ENCODE measurements around the gene PIP5K1C. TPM values are rescaled to one million over a fixed set of nuclear protein-coding genes. Genes with fewer than 3 reads are reported as not detected.

PIP5K1C gene
- total RNA-seq, 1 experiment from 2014 or later: 4.9 TPM

GRCh38 chr19:3684817-3685410 is 15.4 kb downstream of the PIP5K1C start:
- in situ Hi-C loops (cut with HindIII; ENCODE audit: low pct_unique_long_range_greater_than_20kb, low sequenced_read_pairs): no loop called here
- no peak for DNase-seq (ENCODE audit: low read depth, low spot score)

GRCh38 chr19:3684054-3684816 is 16.0 kb downstream of the PIP5K1C start:
- DNase-seq (ENCODE audit: low read depth, low spot score): no peak

GRCh38 chr19:3683405-3684053 is 16.7 kb downstream of the PIP5K1C start:
- in situ Hi-C loops (cut with HindIII; ENCODE audit: low pct_unique_long_range_greater_than_20kb, low sequenced_read_pairs): no loop called here
- DNase-seq (ENCODE audit: low read depth, low spot score): no peak

More at GRCh38 chr19:3684054-3684816, 16.0 kb downstream of the PIP5K1C start:
- in situ Hi-C loops (cut with HindIII; ENCODE audit: low pct_unique_long_range_greater_than_20kb, low sequenced_read_pairs): no loop called here

GRCh38 chr19:3682741-3683404 is 17.4 kb downstream of the PIP5K1C start:
- in situ Hi-C loops (cut with HindIII; ENCODE audit: low pct_unique_long_range_greater_than_20kb, low sequenced_read_pairs): no loop called here
- no peak for DNase-seq (ENCODE audit: low read depth, low spot score)

GRCh38 chr19:3682286-3682685 is 18.0 kb downstream of the PIP5K1C start:
- DNase-seq (ENCODE audit: low read depth, low spot score): no peak
- in situ Hi-C loops (cut with HindIII; ENCODE audit: low pct_unique_long_range_greater_than_20kb, low sequenced_read_pairs): no loop called here

- in situ Hi-C loops (cut with HindIII; ENCODE audit: low pct_unique_long_range_greater_than_20kb, low sequenced_read_pairs): no loop called here
- no peak for DNase-seq (ENCODE audit: low read depth, low spot score)
These were observed 19.3 kb downstream of the PIP5K1C start for GRCh38 chr19:3680939-3681338.

- in situ Hi-C loops (cut with HindIII; ENCODE audit: low pct_unique_long_range_greater_than_20kb, low sequenced_read_pairs): no loop called here
These were observed 20.7 kb downstream of the PIP5K1C start for GRCh38 chr19:3679581-3679980.

GRCh38 chr19:3679138-3679537 is 21.1 kb downstream of the PIP5K1C start:
- in situ Hi-C loops (cut with HindIII; ENCODE audit: low pct_unique_long_range_greater_than_20kb, low sequenced_read_pairs): no loop called here
- DNase-seq (ENCODE audit: low read depth, low spot score): no peak

More at GRCh38 chr19:3679581-3679980, 20.7 kb downstream of the PIP5K1C start:
- no peak for DNase-seq (ENCODE audit: low read depth, low spot score)

- in situ Hi-C loops (cut with HindIII; ENCODE audit: low pct_unique_long_range_greater_than_20kb, low sequenced_read_pairs): no loop called here
- DNase-seq (ENCODE audit: low read depth, low spot score): no peak
These were observed 22.1 kb downstream of the PIP5K1C start for GRCh38 chr19:3678188-3678587.

- in situ Hi-C loops (cut with HindIII; ENCODE audit: low pct_unique_long_range_greater_than_20kb, low sequenced_read_pairs): no loop called here
- no peak for DNase-seq (ENCODE audit: low read depth, low spot score)
These were observed 25.3 kb downstream of the PIP5K1C start for GRCh38 chr19:3674784-3675543.

GRCh38 chr19:3673506-3674439 is 26.5 kb downstream of the PIP5K1C start:
- in situ Hi-C loops (cut with HindIII; ENCODE audit: low pct_unique_long_range_greater_than_20kb, low sequenced_read_pairs): no loop called here
- DNase-seq (ENCODE audit: low read depth, low spot score): no peak

- in situ Hi-C loops (cut with HindIII; ENCODE audit: low pct_unique_long_range_greater_than_20kb, low sequenced_read_pairs): no loop called here
- no peak for DNase-seq (ENCODE audit: low read depth, low spot score)
These were observed 27.3 kb downstream of the PIP5K1C start for GRCh38 chr19:3672993-3673392.

GRCh38 chr19:3672575-3672948 is 27.7 kb downstream of the PIP5K1C start:
- in situ Hi-C loops (cut with HindIII; ENCODE audit: low pct_unique_long_range_greater_than_20kb, low sequenced_read_pairs): no loop called here
- DNase-seq (ENCODE audit: low read depth, low spot score): no peak

GRCh38 chr19:3671680-3672574 is 28.3 kb downstream of the PIP5K1C start:
- DNase-seq (ENCODE audit: low read depth, low spot score): no peak
- in situ Hi-C loops (cut with HindIII; ENCODE audit: low pct_unique_long_range_greater_than_20kb, low sequenced_read_pairs): no loop called here

GRCh38 chr19:3670796-3671679 is 29.2 kb downstream of the PIP5K1C start:
- in situ Hi-C loops (cut with HindIII; ENCODE audit: low pct_unique_long_range_greater_than_20kb, low sequenced_read_pairs): no loop called here
- DNase-seq (ENCODE audit: low read depth, low spot score): no peak

All from SK-MEL-5 (cell line).